A673 (cell line): ENCODE results near the gene NCKAP5. TPM values are rescaled to one million over a fixed set of nuclear protein-coding genes. Genes with fewer than 3 reads are reported as not detected.

Source experiments
- BruUV-seq: library from RNA; stranded (reverse); fragments of 400-500 nt; replicated peaks from 2 replicates; lab custom pipeline; 2021; lab: Mats Ljungman, UMichigan
- CTCF ChIA-PET: fragments of 300-600 bp; sonication (Branson Sonifier 250); formaldehyde crosslinking; loops from one replicate; lab custom pipeline; 2022; ENCODE audit warnings: antibody characterized with exemption; lab: Charles Lee
- POLR2A ChIA-PET: fragments of 300-600 bp; sonication (Branson Sonifier 250); formaldehyde crosslinking; loops from one replicate; lab custom pipeline; 2022; ENCODE audit warnings: antibody characterized with exemption; ENCODE audit not compliant: low non-redundant PET; lab: Charles Lee
- DNase-seq: peaks from one replicate; pipeline ENCODE4 v3.0.0-alpha.2; 2015; ENCODE audit warnings: low spot score
- H3K27ac ChIP-seq: fragments of 200-600 bp; sonication (generic); 2 replicates; pipeline ENCODE4 v1.5.1; 2016; ENCODE audit warnings: mixed run types, low read depth, mild to moderate bottlenecking, mixed read lengths, antibody characterized with exemption, low read length; ENCODE audit not compliant: poor library complexity, severe bottlenecking
- H3K27me3 ChIP-seq: fragments of 200-600 bp; sonication (generic); replicated peaks from 2 replicates; pipeline ENCODE4 v1.6.1; 2017; ENCODE audit warnings: mixed run types, low read depth, mild to moderate bottlenecking, mixed read lengths, antibody characterized with exemption, low read length; ENCODE audit not compliant: insufficient read depth, poor library complexity
- H3K36me3 ChIP-seq: fragments of 200-600 bp; sonication (generic); 2 replicates; pipeline ENCODE4 v1.6.1; 2016; ENCODE audit warnings: mixed run types, mild to moderate bottlenecking, mixed read lengths, antibody characterized with exemption, low read length; ENCODE audit not compliant: insufficient read depth, poor library complexity, severe bottlenecking
- H3K4me1 ChIP-seq: fragments of 200-600 bp; sonication (generic); 2 replicates; pipeline ENCODE4 v1.6.1; 2017; ENCODE audit warnings: mixed run types, mild to moderate bottlenecking, mixed read lengths, antibody characterized with exemption, low read length; ENCODE audit not compliant: insufficient read depth, poor library complexity, severe bottlenecking
- H3K4me3 ChIP-seq: fragments of 200-600 bp; sonication (generic); 2 replicates; pipeline ENCODE4 v1.5.1; 2016; ENCODE audit warnings: low read depth, mixed run types, mild to moderate bottlenecking, mixed read lengths, low read length; ENCODE audit not compliant: poor library complexity, severe bottlenecking
- H3K9me3 ChIP-seq: fragments of 200-600 bp; sonication (generic); 2 replicates; pipeline ENCODE4 v1.6.1; 2016; ENCODE audit warnings: mixed run types, low read depth, mild to moderate bottlenecking, mixed read lengths, antibody characterized with exemption, low read length; ENCODE audit not compliant: poor library complexity, severe bottlenecking
- EZH2 ChIP-seq: fragments of 200-600 bp; sonication (generic); IDR thresholded peaks from 2 replicates; pipeline ENCODE4 v1.6.1; 2017; ENCODE audit warnings: borderline replicate concordance, low read depth, mild to moderate bottlenecking, mixed read lengths, antibody characterized with exemption, low read length; ENCODE audit not compliant: poor library complexity, severe bottlenecking
- intact Hi-C: fragments of 100-400 bp; cut with micrococcal nuclease; formaldehyde crosslinking; loops from one replicate; pipeline ENCODE4 v1.10.0; 2022; ENCODE audit not compliant: unreplicated experiment
- total RNA-seq: library from RNA; stranded (reverse); gene quantifications from 2 replicates; pipeline ENCODE4 v1.2.3, GENCODE V29; 2021
- TF ChIP-seq, protein P1 (sequence below): fragments of 300-800, 200-600 bp; sonication (generic); conservative IDR thresholded peaks from 2 replicates; pipeline ENCODE4 v1.5.1; 2017; ENCODE audit warnings: low read depth, mild to moderate bottlenecking, antibody characterized with exemption, low read length, moderate library complexity, mixed read lengths

Gene NCKAP5
- total RNA-seq, 1 experiment from 2014 or later: 26.6 TPM

DNA sequence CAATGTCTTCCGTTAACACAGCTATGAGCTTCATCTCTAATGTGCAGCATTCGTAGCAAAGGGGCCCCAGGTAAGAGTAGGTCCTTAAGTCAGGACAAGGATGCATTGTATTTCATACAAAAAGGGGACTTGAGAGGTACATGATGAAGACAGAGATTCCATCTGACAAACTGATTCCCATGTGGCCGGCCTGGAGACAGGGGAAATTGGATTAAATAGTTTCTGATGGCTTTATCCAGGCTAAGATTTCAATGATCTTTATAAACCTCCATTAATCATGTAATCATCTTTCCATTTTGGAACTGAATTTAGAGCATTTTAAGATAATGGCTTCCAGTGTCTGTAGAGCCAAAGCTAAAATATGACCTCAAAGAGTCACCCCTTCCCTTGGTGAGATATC is 111.3 kb downstream of the NCKAP5 start:
- Histone ChIP-seq H3K9me3 (no peaks in the 10 kb centered on the region), H3K4me1 (peaks cover 7% of the 10 kb centered on the region), H3K4me3 (no peak overlapping the region), H3K36me3 (no peaks in the 10 kb centered on the region), H3K27me3 (no peaks in the 10 kb centered on the region), H3K27ac (no peak overlapping the region)
- TF ChIP-seq, protein P1, sequence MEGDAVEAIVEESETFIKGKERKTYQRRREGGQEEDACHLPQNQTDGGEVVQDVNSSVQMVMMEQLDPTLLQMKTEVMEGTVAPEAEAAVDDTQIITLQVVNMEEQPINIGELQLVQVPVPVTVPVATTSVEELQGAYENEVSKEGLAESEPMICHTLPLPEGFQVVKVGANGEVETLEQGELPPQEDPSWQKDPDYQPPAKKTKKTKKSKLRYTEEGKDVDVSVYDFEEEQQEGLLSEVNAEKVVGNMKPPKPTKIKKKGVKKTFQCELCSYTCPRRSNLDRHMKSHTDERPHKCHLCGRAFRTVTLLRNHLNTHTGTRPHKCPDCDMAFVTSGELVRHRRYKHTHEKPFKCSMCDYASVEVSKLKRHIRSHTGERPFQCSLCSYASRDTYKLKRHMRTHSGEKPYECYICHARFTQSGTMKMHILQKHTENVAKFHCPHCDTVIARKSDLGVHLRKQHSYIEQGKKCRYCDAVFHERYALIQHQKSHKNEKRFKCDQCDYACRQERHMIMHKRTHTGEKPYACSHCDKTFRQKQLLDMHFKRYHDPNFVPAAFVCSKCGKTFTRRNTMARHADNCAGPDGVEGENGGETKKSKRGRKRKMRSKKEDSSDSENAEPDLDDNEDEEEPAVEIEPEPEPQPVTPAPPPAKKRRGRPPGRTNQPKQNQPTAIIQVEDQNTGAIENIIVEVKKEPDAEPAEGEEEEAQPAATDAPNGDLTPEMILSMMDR: no peak
- TF ChIP-seq EZH2: no peak
- DNase-seq: no peak
- BruUV-seq: no TSS peak
- POLR2A ChIA-PET: no interaction called here
- intact Hi-C loops: no loop called here
- CTCF ChIA-PET: no interaction called here

DNA sequence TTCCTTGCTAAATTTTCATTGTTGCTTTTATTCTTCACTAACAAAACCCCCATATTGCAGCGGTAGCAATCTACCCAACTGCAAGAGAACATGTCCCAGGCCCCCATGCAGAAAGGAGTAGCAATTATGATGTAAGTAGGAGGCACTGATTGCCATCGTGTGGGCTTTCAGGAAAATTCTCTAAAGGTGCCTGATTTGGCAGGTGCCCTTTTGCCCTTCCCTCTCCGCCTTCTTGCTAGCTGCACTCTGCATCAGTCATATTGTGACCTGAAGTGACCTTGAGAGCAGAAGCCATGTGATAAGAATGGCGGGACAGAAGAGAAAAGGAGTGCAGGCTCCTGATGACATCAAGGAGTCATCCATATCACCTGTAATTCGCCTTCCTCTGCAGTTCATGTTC is 112.1 kb downstream of the NCKAP5 start:
- DNase-seq: no peak
- no peak overlapping the region for H3K27ac ChIP-seq
- H3K9me3 ChIP-seq: no peaks in the 10 kb centered on the region
- H3K27me3 ChIP-seq: no peaks in the 10 kb centered on the region
- ChIA-PET CTCF (no interaction called here), POLR2A (no interaction called here)
- H3K4me3 ChIP-seq: no peak overlapping the region
- no peak for TF ChIP-seq EZH2
- TF ChIP-seq, protein P1: no peak
- no TSS peak for BruUV-seq
- intact Hi-C loops: no loop called here
- H3K4me1 ChIP-seq: peaks cover 8% of the 10 kb centered on the region
- no peaks in the 10 kb centered on the region for H3K36me3 ChIP-seq

DNA sequence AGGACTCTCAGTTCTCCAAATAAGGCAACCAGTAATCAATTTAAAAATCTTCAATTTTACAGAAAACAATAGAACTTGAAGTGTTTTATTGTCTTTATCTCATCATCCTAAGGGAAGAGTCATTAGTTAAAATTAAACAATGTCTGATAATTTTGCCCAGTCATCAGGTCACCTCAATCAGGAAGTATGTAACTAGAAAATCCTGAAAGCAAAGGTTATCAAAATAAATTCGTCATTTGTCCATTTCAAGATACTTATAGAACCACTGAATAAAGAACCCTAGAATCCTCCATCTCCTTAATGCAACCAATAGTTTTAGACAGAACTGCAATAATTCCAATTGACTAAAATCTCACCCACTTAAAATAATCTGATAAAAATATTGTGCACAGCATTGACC is 115.2 kb downstream of the NCKAP5 start:
- H3K4me1 ChIP-seq: peaks cover 16% of the 10 kb centered on the region
- DNase-seq: no peak
- no peaks in the 10 kb centered on the region for H3K36me3 ChIP-seq
- H3K27me3 ChIP-seq: no peaks in the 10 kb centered on the region
- POLR2A ChIA-PET: no interaction called here
- no peak overlapping the region for H3K4me3 ChIP-seq
- TF ChIP-seq, protein P1: no peak
- no peak for TF ChIP-seq EZH2
- H3K27ac ChIP-seq: no peak overlapping the region
- intact Hi-C loops: no loop called here
- H3K9me3 ChIP-seq: no peaks in the 10 kb centered on the region
- no TSS peak for BruUV-seq
- CTCF ChIA-PET: no interaction called here
